A549 (cell line): Measurements from ENCODE around the gene MEGF6. TPM values are rescaled to one million over a fixed set of nuclear protein-coding genes. Genes with fewer than 3 reads are reported as not detected.

Experiments used
- ATAC-seq, 2 experiments: fragments of 200-7000 bp in 1 of 2; fragments of >200 bp in 1 of 2; cut with Nextera tagmentation in 1 of 2; cut with Tn5 transposase in 1 of 2; 3 replicates each; pipeline versions ENCODE4 v1.8.0 to v1.9.1; 2018 to 2020; ENCODE audit warnings: mild to moderate bottlenecking in 1 of 2, moderate library complexity in 1 of 2
- CTCF ChIA-PET: fragments of 300-600 bp; sonication (Branson Sonifier 250); formaldehyde crosslinking; extraction: SDS; loops from one replicate; lab custom pipeline; 2021; ENCODE audit warnings: antibody characterized with exemption, inconsistent platforms; lab: Yijun Ruan, JAX
- POLR2A ChIA-PET: fragments of 350-600 bp; formaldehyde crosslinking; extraction: SDS; loops from one replicate; lab custom pipeline; 2021; ENCODE audit warnings: antibody characterized with exemption, inconsistent platforms; lab: Yijun Ruan, JAX
- DNase-seq, 2 experiments: peaks; one replicate each; pipeline versions ENCODE4 v3.0.0 to v3.0.0-alpha.2; 2011 to 2016; ENCODE audit warnings: low read depth in 1 of 2, low spot score in 1 of 2
- FAIRE-seq: peaks from 2 replicates; lab custom pipeline; 2011; peaks lifted over from hg19 to GRCh38; lab: Jason Lieb, UNC
- H3K27ac ChIP-seq, 2 experiments: fragments of >200 bp; sonication (Bioruptor Twin); formaldehyde crosslinking; 3 replicates each; pipeline ENCODE4 v1.5.1; 2016 to 2017
- H3K4me1 ChIP-seq: fragments of >200 bp; sonication (Bioruptor Twin); formaldehyde crosslinking; 3 replicates; pipeline ENCODE4 v1.6.1; 2016
- H3K4me2 ChIP-seq: fragments of >200 bp; sonication (Bioruptor Twin); formaldehyde crosslinking; 3 replicates; pipeline ENCODE4 v1.6.1; 2016
- H3K4me3 ChIP-seq: fragments of >200 bp; sonication (Bioruptor Twin); formaldehyde crosslinking; 3 replicates; pipeline ENCODE4 v1.5.1; 2016
- H3K9me3 ChIP-seq: fragments of >200 bp; sonication (Bioruptor Twin); formaldehyde crosslinking; 3 replicates; pipeline ENCODE4 v1.6.1; 2016
- BHLHE40 ChIP-seq: IDR thresholded peaks from 2 replicates; pipeline ENCODE4 v1.6.1; 2012; ENCODE audit warnings: low read depth, low read length, inconsistent platforms
- CBX2 ChIP-seq: fragments of 200-600 bp; sonication (generic); IDR thresholded peaks from 2 replicates; pipeline ENCODE4 v1.6.1; 2016; ENCODE audit warnings: low read depth, mild to moderate bottlenecking, borderline replicate concordance
- FOXS1 ChIP-seq: fragments of 250-450 bp; sonication (Bioruptor Pico); IDR thresholded peaks from 2 replicates; pipeline ENCODE4 v1.5.0; 2020; ENCODE audit warnings: mild to moderate bottlenecking, moderate library complexity
- GATA3 ChIP-seq: IDR thresholded peaks from 2 replicates; pipeline ENCODE4 v1.6.1; 2012; ENCODE audit warnings: borderline replicate concordance
- HOXB5 ChIP-seq: fragments of 250-450 bp; sonication (Bioruptor Pico); IDR thresholded peaks from 2 replicates; pipeline ENCODE4 v1.5.0; 2020; ENCODE audit warnings: mild to moderate bottlenecking, moderate library complexity
- KDM1A ChIP-seq: fragments of 200-600 bp; sonication (generic); IDR thresholded peaks from 2 replicates; pipeline ENCODE4 v1.6.1; 2016; ENCODE audit warnings: low read depth, mild to moderate bottlenecking
- POLR2AphosphoS2 ChIP-seq: conservative IDR thresholded peaks from 2 replicates; pipeline ENCODE4 v1.6.1; 2012; ENCODE audit warnings: low read length, improper control_type of control experiment, inconsistent platforms
- RAD21 ChIP-seq, 2 experiments: fragments of >200 bp in 1 of 2; sonication (Bioruptor Twin) in 1 of 2; formaldehyde crosslinking in 1 of 2; IDR thresholded peaks in 1 of 2; conservative IDR thresholded peaks in 1 of 2; 2 replicates in 1 of 2; 3 replicates in 1 of 2; pipeline ENCODE4 v1.6.1; 2012 to 2018; ENCODE audit warnings: inconsistent platforms in 1 of 2
- RCOR1 ChIP-seq: fragments of 150-350 bp; IDR thresholded peaks from 2 replicates; pipeline ENCODE4 v1.6.1; 2014; ENCODE audit warnings: antibody characterized with exemption, low read length, low read depth
- SREBF2 ChIP-seq: fragments of 450-650 bp; IDR thresholded peaks from 2 replicates; pipeline ENCODE4 v1.6.1; 2014; ENCODE audit warnings: mild to moderate bottlenecking, moderate library complexity
- WGBS: methylation state at CpG from one replicate; pipeline ENCODE4 v1.1.6; 2017; ENCODE audit errors: missing lambda C conversion rate; 5-methylcytosine and 5-hydroxymethylcytosine counted together
- polyA plus RNA-seq, 4 experiments: library from polyadenylated mRNA; depleted of rRNA in 3 of 4; stranded (reverse); fragments of >200 nt; fragmentation: RNase III in 1 of 4; extraction: RNeasy Plus Mini Kit Qiagen cat#74134 plus additional on column Dnase treatment in 1 of 4; gene quantifications; 2 replicates in 3 of 4; 3 replicates in 1 of 4; pipeline ENCODE4 v1.2.3, GENCODE V29; 2011 to 2017
- TF ChIP-seq, protein P1 (sequence below): IDR thresholded peaks from 2 replicates; pipeline ENCODE4 v1.6.1; 2012
- TF ChIP-seq, protein P2 (sequence below): IDR thresholded peaks from 2 replicates; pipeline ENCODE4 v1.6.1; 2012
- TF ChIP-seq, protein P3 (sequence below): fragments of 250-450 bp; sonication (Bioruptor Pico); IDR thresholded peaks from 2 replicates; pipeline ENCODE4 v1.5.0; 2021; ENCODE audit warnings: mild to moderate bottlenecking, moderate library complexity, borderline replicate concordance
- TF ChIP-seq, protein P4 (sequence below): fragments of 200-600 bp; sonication (generic); IDR thresholded peaks from 2 replicates; pipeline ENCODE4 v1.6.1; 2016; ENCODE audit warnings: antibody characterized with exemption, mild to moderate bottlenecking, moderate library complexity

The MEGF6 gene
- polyA plus RNA-seq, 2 of the 4 experiments (the other 2 are of a cell fraction), result 0.66 to 13.7 TPM

DNA sequence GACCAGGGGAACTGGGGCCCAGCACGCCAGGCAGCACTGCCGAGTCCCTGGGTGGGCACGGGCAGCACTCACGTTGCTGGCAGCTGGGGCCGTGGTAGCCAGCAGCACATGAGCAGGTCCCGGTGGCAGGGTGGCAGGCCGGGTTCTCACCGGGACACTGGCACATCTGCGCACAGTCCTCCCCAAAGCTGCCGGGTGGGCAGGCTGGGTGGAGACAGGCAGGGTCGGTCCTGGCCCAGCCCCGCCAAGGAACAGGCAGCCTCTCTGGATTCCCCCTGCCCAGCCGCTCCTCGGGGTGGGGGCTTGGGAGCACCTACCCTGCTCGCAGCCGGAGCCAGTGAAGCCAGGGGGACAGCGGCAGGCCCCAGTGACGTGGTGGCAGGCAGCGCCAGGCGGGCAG is 114.4 kb downstream of the MEGF6 start:
- no peak overlapping the region; a peak in 1 of 6 replicates for H3K27ac ChIP-seq
- no peak overlapping the region for H3K4me2 ChIP-seq
- CTCF ChIA-PET, result interaction anchor here (1.0 to 2.6 kb wide), 5 partner anchors 11 to 123 kb away, joined by 3 to 10 read pairs (median 3); no protein-coding TSS in a partner anchor
- no peak for TF ChIP-seq CBX2
- TF ChIP-seq FOXS1 (CRISPR knock-in tag), result no peak
- TF ChIP-seq, protein P1, sequence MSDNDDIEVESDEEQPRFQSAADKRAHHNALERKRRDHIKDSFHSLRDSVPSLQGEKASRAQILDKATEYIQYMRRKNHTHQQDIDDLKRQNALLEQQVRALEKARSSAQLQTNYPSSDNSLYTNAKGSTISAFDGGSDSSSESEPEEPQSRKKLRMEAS, result no peak
- TF ChIP-seq RAD21 (conservative IDR thresholded peaks at IDR 0.05 in 1 of 2, IDR thresholded peaks at IDR 0.05 in 1 of 2), result no peak
- TF ChIP-seq, protein P2, sequence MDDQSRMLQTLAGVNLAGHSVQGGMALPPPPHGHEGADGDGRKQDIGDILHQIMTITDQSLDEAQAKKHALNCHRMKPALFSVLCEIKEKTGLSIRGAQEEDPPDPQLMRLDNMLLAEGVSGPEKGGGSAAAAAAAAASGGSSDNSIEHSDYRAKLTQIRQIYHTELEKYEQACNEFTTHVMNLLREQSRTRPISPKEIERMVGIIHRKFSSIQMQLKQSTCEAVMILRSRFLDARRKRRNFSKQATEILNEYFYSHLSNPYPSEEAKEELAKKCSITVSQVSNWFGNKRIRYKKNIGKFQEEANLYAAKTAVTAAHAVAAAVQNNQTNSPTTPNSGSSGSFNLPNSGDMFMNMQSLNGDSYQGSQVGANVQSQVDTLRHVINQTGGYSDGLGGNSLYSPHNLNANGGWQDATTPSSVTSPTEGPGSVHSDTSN, result no peak
- H3K4me3 ChIP-seq, result no peak overlapping the region
- FAIRE-seq (no peak), ATAC-seq (no peak), DNase-seq (no peak)
- POLR2A ChIA-PET, result no interaction called here
- WGBS, result 87% methylated on average over 12 of the region's 20 CpGs
- H3K9me3 ChIP-seq, result no peaks in the 10 kb centered on the region
- no peaks in the 10 kb centered on the region for H3K4me1 ChIP-seq

DNA sequence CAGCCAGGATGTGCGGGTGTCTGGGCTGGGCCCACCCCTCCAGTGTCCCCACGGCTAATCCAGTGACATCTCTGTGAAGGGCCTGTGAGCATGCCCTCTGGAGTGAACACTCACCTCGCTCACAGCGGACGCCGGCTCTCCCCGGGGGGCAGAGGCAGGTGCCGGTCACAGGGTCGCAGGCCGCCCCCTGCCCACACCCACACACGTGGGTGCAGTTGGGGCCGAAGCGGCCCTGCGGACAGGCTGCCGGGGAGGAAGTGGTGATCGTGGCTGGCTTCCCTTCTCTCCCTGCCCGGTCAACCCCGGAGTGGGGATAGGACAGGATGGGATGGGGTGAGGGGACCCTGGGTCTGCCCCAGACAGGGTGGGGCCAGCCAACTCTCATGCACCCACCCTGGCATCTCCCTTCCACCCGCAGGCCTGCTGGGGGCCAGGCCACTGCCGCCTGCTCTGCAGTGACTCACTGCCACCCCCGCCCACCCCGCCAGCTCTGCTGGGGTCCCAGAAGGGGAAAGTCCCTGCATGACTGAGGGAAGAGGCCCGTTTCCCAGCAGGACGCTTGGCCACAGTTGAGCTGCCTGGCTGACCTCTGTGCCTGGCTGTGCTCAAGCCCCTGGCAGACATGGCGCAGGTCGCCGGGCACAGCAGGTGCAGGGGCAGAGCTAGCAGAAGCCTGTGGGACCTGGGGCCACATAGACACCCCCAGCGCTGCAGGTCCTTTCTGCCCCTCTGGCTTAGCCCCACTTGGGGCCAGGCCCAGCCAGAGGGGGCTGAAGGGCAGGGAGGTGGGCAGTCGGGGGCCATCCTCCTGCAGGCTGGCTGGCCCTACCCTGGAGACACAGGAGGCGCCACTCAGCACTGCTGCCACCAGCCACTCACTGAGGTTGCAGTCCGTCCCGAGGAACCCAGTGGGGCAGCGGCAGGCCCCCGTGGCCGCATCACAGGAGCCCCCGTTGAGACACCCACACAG is 115.2 kb downstream of the MEGF6 start:
- H3K9me3 ChIP-seq, result no peaks in the 10 kb centered on the region
- peak overlapping the region in 1 of 2 experiments; percentile 18; a peak in 2 of 6 replicates for H3K27ac ChIP-seq
- ATAC-seq (no peak), DNase-seq (no peak), FAIRE-seq (no peak)
- no peak overlapping the region for H3K4me2 ChIP-seq
- H3K4me3 ChIP-seq, result no peak overlapping the region
- 60% methylated on average over 2 of the region's 36 CpGs for WGBS
- POLR2A ChIA-PET, result no interaction called here
- CTCF ChIA-PET, result interaction anchor here (1.0 to 2.6 kb wide), 5 partner anchors 10 to 124 kb away, joined by 3 to 10 read pairs (median 3); no protein-coding TSS in a partner anchor
- peaks cover 3% of the 10 kb centered on the region; the same call in 1 of the 3 replicates for H3K4me1 ChIP-seq
- TF ChIP-seq, protein P3, sequence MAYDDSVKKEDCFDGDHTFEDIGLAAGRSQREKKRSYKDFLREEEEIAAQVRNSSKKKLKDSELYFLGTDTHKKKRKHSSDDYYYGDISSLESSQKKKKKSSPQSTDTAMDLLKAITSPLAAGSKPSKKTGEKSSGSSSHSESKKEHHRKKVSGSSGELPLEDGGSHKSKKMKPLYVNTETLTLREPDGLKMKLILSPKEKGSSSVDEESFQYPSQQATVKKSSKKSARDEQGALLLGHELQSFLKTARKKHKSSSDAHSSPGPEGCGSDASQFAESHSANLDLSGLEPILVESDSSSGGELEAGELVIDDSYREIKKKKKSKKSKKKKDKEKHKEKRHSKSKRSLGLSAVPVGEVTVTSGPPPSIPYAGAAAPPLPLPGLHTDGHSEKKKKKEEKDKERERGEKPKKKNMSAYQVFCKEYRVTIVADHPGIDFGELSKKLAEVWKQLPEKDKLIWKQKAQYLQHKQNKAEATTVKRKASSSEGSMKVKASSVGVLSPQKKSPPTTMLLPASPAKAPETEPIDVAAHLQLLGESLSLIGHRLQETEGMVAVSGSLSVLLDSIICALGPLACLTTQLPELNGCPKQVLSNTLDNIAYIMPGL (CRISPR knock-in tag), result no peak
- TF ChIP-seq BHLHE40 (no peak), RCOR1 (no peak), KDM1A (no peak), GATA3 (no peak), HOXB5 (no peak), POLR2AphosphoS2 (no peak), FOXS1 (CRISPR knock-in tag) (no peak), SREBF2 (no peak)
- TF ChIP-seq, protein P4, sequence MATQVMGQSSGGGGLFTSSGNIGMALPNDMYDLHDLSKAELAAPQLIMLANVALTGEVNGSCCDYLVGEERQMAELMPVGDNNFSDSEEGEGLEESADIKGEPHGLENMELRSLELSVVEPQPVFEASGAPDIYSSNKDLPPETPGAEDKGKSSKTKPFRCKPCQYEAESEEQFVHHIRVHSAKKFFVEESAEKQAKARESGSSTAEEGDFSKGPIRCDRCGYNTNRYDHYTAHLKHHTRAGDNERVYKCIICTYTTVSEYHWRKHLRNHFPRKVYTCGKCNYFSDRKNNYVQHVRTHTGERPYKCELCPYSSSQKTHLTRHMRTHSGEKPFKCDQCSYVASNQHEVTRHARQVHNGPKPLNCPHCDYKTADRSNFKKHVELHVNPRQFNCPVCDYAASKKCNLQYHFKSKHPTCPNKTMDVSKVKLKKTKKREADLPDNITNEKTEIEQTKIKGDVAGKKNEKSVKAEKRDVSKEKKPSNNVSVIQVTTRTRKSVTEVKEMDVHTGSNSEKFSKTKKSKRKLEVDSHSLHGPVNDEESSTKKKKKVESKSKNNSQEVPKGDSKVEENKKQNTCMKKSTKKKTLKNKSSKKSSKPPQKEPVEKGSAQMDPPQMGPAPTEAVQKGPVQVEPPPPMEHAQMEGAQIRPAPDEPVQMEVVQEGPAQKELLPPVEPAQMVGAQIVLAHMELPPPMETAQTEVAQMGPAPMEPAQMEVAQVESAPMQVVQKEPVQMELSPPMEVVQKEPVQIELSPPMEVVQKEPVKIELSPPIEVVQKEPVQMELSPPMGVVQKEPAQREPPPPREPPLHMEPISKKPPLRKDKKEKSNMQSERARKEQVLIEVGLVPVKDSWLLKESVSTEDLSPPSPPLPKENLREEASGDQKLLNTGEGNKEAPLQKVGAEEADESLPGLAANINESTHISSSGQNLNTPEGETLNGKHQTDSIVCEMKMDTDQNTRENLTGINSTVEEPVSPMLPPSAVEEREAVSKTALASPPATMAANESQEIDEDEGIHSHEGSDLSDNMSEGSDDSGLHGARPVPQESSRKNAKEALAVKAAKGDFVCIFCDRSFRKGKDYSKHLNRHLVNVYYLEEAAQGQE, result no peak
- TF ChIP-seq, protein P1, result no peak
